UCSD-AML1 (cell line): ENCODE measurements around the gene FHL2.

Source experiments
- DNase-seq: peaks from one replicate; lab custom pipeline; 2025; ENCODE audit not compliant: unreplicated experiment; lab: John Stamatoyannopoulos, UW

The FHL2 gene

GRCh38 chr2:105380432-105381100 is 18.3 kb downstream of the FHL2 start:
- peak; percentile 33 for DNase-seq

GRCh38 chr2:105379741-105380186 is 19.1 kb downstream of the FHL2 start:
- DNase-seq, result no peak

- DNase-seq, result no peak
Observed at GRCh38 chr2:105378921-105379383, 19.9 kb downstream of the FHL2 start.

GRCh38 chr2:105378276-105378840 is 20.5 kb downstream of the FHL2 start:
- DNase-seq, result no peak

DNA sequence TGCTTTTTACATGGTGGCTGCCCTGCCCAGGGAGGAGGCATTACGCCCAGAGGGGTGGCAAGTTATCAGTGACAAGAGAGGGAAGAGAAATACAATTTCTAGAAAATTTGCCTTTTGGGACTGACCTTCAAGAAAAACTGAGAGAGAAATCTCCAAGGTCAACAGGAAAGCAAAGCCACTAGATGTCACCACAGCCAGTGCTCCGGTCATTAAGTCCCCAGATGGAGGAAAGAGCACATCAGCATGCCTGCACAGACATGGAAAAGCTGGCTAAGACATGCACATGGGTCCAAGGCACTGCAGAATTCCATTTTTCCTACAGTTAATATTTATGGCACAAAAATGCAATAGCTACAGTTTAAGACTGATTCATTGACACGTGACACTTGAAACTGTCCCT is 21.0 kb downstream of the FHL2 start:
- no peak for DNase-seq

- no peak for DNase-seq
Observed at GRCh38 chr2:105376789-105377240, 22.0 kb downstream of the FHL2 start.

- DNase-seq, result no peak
Observed at GRCh38 chr2:105376010-105376409, 22.8 kb downstream of the FHL2 start.

- no peak for DNase-seq
Observed at GRCh38 chr2:105375001-105375561, 23.8 kb downstream of the FHL2 start.

- DNase-seq, result no peak
Observed at GRCh38 chr2:105373895-105374401, 24.9 kb downstream of the FHL2 start.

GRCh38 chr2:105373344-105373781 is 25.5 kb downstream of the FHL2 start:
- no peak for DNase-seq

GRCh38 chr2:105371810-105372209 is 27.0 kb downstream of the FHL2 start:
- no peak for DNase-seq

DNA sequence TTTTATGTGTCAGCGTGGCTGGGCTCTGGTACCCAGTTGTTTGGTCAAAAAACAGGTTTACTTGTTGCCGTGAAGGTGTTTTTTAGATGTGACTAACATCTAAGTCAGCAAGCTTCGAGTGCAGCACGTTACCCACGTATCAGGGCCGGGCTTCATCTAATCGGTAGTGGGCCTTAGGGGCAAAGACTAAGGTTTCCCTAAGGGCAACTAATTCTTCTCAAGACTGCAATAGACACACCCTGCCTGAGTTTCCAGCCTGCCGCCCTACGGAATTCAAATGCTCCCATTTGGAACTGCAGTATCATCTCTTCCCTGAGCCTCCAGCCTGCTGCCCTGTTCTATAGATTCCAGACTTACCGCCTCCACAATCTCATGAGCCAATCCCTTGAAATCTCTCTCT is 27.7 kb downstream of the FHL2 start:
- no peak for DNase-seq

DNA sequence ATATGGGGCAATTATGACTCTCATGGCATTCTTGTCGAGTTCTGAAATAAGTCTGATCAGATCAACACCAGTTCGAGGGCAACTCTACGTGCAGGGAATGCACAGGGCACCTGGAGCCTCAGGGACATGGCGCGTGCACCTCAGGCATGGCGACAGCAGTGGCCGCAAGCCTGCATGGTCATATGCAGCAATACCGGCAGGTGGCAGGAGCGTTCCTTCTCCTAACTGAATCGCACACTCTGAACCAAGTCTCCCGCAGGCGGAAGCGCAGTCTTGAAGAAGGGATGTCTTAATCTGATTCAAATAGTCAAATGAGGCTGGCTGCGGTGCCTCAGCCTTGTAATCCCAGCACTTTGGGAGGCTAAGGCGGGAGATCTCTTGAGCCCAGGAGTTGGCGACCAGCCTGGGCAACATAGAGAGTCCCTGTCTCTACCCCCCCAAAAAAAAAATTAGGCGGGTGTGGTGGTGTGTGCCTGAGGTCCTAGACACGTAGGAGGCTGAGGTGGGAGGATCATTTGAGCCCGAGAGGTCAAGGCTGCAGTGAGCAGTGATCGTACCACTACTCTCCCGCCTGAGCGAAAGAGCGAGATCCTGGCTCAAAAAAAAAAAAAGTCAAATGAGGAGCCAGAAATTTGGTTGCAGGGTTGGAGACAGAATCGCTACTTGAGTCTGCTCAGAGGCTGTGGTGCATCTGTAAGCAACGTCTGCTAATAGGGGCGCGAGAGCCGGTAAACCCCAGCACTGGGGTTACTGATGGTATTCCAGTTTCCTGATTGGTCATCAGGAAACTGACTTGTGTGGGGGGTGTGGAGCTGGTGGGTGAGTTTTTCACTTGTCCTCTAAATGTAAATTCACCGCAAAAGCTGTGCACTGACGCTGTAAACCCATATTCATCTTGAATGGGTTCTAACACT is 28.8 kb downstream of the FHL2 start:
- DNase-seq, result peak; percentile 81

GRCh38 chr2:105368759-105369408 is 30.0 kb downstream of the FHL2 start:
- DNase-seq, result no peak

DNA sequence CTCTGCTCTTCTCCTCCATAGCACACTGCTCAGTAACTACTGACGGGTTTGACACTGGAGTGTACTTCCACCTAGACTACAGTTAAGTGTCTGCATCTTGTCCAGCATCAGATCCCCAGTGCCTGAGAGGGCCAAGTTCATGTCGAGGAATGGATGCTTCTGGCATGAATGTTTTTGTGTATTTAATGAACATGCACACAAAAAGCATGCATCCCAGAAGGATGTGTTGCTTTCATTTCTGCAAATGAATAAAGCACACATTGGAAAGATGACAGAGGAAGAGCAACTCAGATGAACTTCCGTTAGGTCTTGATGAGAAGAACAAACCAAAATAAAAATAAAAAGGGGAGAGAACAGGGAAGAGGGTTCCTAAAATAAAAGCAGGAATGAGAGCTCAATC is 33.6 kb downstream of the FHL2 start:
- no peak for DNase-seq

DNA sequence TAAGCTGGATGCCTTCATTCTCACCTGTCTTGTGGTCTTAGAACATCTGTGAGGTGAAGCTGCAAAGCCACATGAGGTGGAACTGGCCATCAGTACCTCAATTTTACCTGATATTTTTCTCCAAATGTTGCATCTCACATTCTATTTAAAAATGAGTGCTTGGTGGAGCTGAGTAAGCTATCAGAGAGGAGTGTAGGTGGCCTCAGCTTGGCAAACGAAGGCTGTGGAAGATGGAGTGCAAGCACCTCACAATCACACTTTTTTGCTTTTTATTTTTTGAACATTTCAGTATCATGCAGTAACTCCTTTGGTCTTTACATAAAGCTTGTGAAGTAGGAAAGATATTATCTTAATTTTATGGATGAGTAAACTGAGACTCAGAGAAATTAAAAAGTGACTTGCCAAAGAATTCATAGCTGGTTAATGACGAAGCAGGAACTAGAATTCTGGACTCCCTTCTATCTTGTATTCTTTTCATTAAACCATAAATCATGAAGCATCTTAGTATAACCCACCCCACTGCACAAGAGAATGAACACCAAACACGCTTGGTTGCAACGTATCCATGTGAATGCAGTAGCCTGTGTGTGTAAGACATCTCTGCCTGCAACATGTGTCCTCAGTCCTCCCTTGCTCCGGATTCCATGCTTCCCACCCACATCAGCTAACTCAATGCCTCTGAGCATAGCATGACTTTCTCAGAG is 34.3 kb downstream of the FHL2 start:
- no peak for DNase-seq

DNA sequence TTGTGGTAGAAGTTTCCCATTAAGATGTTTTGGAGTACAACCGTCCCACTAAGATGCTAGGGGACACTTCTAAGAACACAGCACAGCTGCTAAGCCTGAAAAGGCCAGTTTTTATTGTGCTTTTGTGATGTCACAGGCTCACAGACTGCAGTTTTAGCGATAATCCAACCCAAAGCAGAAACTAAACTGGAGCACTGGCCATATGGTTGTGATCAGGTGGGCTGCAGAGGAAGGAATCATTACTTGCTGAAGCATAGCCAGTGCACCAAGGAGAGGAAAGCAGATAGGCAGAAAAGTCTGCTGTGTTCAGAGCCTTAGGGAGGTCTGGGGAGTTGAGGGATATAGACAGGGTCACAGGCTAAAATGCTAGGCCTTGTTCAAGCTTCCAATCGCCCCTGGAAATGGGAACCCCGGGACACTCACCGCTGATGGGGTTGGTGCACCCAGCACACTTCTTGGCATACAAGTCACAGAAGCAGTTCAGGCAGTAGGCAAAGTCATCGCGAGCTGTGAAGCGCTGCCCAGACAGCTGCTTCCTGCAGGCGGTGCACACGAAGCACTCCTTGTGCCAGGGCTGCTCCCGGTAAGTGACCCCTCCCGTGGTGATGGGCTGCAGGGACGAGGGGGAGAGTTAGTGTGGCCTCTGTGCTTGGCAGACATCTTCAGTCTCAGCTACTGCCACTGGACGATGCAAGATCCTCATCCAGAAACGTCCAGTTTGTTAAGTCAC is 35.8 kb downstream of the FHL2 start:
- DNase-seq, result no peak

DNA sequence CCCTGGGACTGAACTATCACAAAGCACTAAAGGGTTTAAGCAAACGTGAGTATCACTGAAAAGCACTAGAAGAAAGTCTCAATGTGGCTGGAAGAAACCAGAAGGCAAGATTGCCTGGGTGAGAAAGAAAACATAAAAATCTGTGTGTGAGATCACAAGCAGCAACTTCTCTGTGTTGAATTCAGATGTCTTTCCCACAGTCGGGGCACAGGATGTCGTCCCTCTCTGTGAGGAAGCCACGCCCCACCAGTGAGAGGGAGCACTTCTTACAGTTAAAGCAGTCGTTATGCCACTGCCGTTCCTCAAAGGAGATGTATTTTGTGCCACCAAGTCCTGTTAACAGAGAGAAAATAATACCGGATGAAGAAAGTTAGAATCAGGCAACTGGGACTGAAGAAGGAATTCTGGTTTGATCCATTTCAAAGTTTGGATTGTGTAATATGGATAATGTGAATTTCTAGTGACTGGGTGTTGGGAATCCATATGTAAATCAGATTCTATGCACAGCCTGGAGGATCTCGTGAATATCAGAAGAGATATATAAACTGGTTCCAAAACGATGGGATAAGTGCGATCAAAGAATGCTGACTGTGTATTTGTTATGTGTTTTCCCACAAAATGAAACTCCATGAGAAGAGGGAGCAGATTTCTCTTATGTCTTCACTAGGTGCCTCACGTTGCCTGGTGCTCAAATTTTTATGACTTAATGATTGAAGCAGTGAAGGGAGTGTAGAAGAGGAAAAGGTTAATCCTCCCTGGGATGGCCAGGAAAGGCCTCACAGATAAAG is 37.6 kb downstream of the FHL2 start:
- no peak for DNase-seq

GRCh38 chr2:105358593-105358992 is 40.3 kb downstream of the FHL2 start:
- no peak for DNase-seq
